ENCODE results near the gene HOXA3. TPM values are rescaled to one million over a fixed set of nuclear protein-coding genes. Genes with fewer than 3 reads are reported as not detected.
A peak's percentile ranks its signal among the peaks of the same experiment; 100 is the strongest.

HOXA3 gene
- polyA plus RNA-seq, 4 donors: 38.6 to 53.0 (median 46.3) TPM

DNA sequence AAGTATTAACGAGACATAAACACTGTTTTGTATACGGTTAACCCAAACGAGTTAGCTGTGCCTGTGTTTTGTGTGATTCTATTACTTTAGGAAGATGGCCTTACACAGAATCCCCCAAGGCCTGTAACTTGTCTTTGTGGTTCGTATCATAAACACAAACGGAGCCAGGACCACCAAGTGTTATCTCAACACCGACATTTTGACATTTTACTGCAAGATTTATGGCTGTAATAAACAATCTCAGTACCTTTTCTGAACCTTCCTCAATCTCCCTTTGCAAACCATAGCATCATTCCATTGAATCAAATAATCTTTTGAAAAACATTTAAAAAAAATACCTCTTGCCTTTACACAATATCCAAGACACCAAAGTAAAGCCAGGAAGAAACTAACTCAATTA, 19.4 kb downstream of the HOXA3 start:
- DNase-seq (ENCODE audit: low read depth in 4 of 4, low spot score in 3 of 4): no peak

DNA sequence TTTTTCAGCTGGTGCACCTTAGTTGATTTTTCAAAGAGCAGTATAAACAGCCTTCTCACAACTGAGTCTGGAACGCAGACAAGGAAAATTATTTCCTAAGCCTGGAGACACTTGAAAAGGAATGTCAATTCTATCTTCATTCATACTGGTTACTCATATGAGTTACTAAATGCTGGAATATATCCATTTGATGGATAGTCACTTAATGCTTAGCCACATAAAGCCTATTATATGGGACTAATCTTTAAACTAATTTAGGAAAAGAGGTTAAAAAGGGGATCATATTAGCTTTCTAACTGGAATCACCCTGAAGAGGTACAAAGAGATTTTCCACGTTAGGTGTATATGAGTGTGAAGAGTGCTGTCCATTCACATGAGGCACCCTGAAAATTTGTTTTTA, 20.2 kb downstream of the HOXA3 start:
- DNase-seq (ENCODE audit: low read depth in 4 of 4, low spot score in 3 of 4): no peak

GRCh38 chr7:27131390-27131819, 21.0 kb downstream of the HOXA3 start:
- DNase-seq (ENCODE audit: low read depth in 4 of 4, low spot score in 3 of 4): no peak

GRCh38 chr7:27130540-27131389, 21.6 kb downstream of the HOXA3 start, which contains the start of gene HOXA4:
HOXA4 (minus strand) TSS chr7:27130757; CDS start chr7:27130733, 24 bp downstream.
- peak in 2 of 4 donors; percentile 84 for DNase-seq (ENCODE audit: low read depth in 4 of 4, low spot score in 3 of 4)

DNA sequence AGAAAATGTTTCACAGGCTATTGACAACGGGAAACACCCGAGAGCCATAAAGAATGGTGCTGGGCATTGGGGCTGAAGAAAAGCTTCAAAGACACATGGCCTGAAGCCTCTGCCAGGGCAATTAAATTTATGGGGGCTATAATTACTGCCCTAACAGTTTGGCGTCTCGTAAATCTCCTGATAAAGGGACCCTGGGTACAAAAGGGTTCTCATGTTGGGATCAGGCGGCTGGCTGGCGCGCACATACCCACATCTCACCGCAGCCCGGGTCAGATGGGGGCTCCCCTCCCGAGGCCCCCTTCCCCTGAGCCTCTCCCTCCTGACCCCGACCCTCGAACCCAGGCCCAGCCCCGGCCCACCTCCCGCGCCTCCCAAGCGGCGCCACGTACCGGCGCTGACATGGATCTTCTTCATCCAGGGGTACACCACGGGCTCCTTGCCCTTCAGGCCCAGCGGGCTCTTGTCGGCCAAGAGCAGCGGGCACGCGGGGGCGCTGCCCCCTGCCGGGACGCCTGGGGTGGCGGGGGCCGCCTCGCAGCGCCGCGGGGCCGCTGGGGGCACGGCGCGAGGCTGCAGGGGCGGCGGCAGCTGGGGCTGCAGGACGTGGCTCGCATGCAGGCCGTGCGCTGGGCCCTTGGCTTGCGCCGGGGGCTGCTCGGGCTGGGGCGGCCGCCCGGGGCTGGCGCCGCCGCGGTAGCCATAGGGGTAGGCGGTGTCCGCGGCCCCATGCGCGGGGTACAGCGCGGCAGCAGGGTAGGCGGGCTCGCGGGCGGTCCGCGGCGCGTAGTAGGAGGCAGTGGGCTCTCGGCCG, 22.4 kb downstream of the HOXA3 start:
- no peak for DNase-seq (ENCODE audit: low read depth in 4 of 4, low spot score in 3 of 4)

GRCh38 chr7:27128776-27129728, 23.3 kb downstream of the HOXA3 start:
- DNase-seq (ENCODE audit: low read depth in 4 of 4, low spot score in 3 of 4): no peak

DNA sequence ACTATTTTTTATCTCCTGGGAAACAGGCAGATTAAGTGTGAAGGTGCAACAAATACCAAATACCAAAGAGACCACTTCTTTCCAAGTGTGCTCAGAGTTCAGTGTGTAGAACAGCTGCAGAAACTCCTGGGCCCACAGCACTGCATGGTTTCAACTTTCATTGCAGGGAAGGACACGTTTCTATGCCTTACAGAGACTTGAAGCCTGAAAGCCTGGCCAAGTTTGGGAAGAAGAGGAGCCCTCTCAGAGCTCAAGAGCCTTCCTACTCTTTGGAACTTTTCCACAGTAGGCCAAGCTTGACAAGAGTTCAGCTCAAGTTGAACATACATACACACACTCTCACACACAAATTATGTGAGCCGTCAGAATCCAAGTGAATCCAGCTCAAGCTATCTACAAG, 24.3 kb downstream of the HOXA3 start:
- no peak for DNase-seq (ENCODE audit: low read depth in 4 of 4, low spot score in 3 of 4)

GRCh38 chr7:27126596-27127327, 25.6 kb downstream of the HOXA3 start:
- DNase-seq (ENCODE audit: low read depth in 4 of 4, low spot score in 3 of 4): no peak

GRCh38 chr7:27125986-27126394, 26.4 kb downstream of the HOXA3 start:
- no peak for DNase-seq (ENCODE audit: low read depth in 4 of 4, low spot score in 3 of 4)

DNA sequence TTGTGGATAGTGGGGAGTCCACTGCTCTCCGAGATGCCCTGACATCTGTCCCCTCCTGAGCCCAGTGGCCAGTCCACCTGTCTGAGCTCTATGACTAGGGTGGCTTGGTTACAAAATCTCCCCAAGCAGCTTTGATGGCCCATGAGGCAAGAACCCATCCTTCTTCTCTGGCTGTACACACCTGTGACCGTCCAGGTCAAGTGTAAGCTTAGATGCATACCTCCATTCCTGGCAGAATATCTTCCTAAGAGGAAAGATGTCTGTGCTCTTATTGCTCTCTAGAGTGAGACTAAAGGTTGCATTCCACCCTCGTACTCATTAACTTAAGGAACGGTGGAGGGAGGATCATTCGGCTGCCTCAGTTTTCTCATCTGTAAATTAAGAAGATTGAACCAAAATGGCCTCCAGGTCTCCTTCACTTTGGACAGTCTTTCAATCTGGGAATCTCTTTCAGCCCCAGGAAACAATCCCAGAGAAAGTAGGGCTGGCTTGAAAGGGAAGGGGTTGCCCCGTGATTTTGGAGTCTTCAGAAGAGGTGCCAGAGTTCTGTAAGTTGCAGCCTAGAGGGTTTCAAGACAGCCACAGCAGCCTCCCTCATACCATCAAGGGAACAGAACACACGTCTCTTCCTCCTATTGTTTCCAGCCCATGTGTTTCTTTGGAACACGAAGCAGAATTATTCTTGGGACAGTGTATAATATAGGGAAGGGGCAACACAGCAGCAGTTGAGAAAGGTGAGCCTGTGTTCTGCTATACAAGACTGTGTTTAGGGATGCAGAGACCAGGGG, 27.3 kb downstream of the HOXA3 start:
- DNase-seq (ENCODE audit: low read depth in 4 of 4, low spot score in 3 of 4): no peak

DNA sequence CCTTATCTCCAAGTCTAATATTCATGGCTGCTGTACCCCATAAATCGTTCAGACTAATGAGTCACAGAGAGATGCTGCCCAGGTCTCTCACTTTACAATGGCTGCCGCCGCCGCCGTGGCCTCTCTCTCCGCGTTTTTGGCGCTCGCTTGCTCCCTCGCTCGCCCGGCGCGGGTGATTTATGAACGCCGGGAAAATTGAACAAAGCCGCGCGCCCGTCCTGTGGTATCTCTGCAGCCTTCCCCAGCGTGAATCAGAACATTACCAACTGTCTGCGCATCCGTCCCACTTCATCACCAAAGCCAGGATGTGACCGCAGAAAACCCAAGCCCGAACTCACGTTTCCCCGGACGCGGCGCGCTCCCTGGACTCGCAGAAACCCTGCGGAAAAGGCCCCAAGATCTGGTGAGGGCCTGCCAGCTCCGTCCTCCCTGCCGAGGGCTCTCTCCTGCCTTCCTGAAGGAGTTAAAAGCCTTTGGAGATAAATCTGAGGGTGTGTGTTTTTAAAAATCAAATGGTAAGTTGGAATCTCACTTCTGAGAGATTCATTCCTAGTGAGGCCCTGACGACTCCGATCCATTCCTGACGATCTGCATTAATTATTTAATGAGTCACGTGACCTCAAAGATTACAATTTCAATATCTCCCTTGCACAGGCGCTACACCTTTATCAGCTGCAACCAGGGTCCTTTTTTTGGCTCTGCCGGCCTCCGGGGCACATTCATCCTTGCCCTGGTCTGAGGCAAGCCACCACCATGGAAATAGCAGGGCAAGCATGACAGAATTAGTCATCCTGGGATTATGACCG, 28.1 kb downstream of the HOXA3 start:
- no peak for DNase-seq (ENCODE audit: low read depth in 4 of 4, low spot score in 3 of 4)

DNA sequence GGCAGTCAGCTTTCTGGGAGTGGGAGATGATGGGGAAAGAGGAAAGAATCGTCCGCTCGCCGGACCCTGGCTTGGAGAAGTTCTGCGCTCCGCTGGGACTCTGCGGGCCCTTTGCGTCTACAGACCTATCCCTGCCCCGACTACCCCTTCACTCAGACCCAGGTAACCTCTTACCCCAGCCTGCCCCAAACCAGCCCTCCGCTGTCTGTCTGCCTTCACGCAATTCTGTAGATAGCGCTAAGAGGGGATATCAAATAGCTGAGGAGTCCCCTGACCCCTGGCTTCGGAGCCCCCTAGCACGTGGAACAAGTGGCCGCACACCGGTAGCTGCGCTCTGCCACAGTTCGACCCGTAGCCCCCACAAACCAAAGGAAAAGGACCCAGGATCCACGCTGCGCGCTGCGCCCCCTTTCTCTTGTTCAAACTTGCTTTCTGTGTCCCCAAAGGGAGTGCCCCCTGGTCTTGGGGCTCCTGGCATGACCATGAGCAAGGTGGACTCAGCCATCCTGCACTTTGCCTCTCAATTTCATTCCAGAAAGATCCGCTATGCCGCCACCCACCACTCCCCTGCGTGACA, 28.8 kb downstream of the HOXA3 start:
- no peak for DNase-seq (ENCODE audit: low read depth in 4 of 4, low spot score in 3 of 4)

GRCh38 chr7:27123007-27123476, 29.3 kb downstream of the HOXA3 start:
- no peak for DNase-seq (ENCODE audit: low read depth in 4 of 4, low spot score in 3 of 4)

DNA sequence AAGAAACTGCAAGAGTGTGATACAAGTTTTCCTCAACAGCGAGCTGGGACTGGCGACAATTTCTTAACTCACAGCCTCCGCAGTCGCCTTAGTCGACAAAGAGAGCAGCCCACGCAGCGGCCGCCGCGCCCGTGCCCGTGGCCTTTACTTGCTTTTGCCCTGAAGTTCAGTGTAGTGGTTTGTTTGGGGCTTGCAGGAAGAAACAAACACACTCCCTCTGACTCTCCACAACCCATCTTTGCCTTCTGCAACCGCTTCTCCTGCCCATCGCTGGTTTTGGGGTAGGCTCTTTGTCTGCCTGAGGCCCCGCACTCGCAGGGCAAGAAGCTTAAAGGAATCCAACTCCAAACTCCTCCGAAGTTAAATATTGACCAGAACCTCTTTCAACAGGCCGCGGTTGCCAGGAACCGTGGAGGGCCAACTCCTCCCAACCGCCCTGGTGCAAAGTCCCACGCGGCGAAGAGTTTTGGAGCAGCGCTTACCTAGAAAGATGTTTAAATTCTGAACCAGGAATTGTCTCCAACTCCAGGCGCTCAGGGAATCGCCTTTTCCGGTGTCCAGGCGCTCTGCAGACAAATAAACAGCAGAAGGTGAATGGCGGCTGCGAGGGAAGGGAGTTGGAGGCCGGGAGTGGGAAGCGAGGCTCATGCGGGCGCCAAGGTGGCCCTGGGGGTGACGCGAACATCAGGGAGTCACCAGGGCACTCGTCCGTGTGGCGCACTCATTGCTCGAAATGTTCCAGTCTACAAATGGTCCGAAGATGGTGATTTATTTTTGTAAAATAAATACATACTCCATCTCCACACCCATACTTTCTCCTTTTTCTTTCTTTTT, 30.1 kb downstream of the HOXA3 start:
- no peak for DNase-seq (ENCODE audit: low read depth in 4 of 4, low spot score in 3 of 4)

DNA sequence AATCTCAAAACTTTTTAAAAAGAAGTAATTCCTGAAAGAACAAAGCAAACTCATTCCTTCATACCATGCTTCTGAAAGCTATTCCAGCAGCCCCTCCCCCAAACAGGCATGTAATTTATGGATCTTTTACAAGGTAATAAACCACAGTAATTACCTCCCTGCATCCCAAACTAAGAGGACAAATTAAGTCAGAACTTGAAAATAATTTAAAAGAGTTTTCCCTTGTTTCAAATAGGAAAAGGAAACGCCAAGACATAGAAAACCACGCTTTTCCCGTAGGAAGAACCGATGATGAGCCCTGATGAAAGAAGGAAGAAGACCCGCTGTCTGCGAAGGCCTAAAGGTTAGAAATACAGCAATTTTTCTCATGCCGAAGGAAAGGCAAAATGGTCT, 30.7 kb downstream of the HOXA3 start:
- DNase-seq (ENCODE audit: low read depth in 4 of 4, low spot score in 3 of 4): no peak

DNA sequence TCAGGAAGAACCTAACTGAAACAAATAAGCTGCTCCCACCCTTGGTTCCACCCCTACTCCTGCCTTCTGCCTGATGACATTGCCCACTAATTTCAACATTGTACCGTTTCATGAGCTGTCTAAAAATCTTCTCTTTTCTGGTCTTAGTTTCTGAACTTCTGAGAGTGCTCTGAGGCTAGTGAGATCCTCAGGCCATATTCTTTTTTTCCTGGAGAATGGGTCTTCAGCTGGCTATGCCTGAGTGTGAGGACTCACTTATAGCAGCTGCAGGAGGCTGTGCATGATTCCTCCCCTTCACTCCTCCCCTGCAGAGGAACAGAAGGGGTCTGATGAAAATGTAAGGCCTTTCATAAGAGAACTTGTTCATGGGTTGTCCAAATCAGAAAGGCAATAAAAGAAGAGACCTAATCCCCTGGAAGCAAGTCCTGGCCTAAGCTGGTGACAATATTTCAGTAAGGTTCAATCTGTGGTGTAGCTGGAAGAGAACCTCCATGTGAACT, 32.9 kb downstream of the HOXA3 start:
- no peak for DNase-seq (ENCODE audit: low read depth in 4 of 4, low spot score in 3 of 4)

DNA sequence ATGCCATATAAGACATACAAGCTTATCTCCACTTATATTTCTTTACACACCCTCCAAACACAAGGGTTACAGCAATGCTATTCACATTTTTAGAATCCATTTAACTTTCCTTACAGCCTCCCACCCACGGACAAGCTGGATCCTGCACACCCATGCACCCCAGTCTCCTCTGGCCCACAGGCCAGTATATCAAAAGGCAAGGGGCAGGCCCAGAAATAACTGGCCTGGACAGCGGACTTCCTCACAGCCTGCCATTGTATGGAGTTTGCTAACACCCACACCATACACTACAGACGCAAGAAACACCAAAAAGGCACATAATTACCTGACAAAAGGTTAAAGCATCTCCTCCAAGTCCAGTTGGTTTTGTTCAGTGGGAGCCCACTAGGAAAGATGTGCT, 33.8 kb downstream of the HOXA3 start:
- no peak for DNase-seq (ENCODE audit: low read depth in 4 of 4, low spot score in 3 of 4)
